T-cell (primary cell): ENCODE measurements around the gene EP400. TPM values are rescaled to one million over a fixed set of nuclear protein-coding genes. Genes with fewer than 3 reads are reported as not detected.
"Not testable (repeated sequence)": the region's sequence is repeated elsewhere in the genome, so short reads cannot be mapped to it uniquely, and the experiment has no call there.

ENCODE experiments used
- ATAC-seq, 4 experiments: fragments of 200-7000 bp in 3 of 4; fragments of 150-1000 bp in 1 of 4; cut with Tn5 transposase; replicated peaks in 1 of 4; 1 replicate in 3 of 4; 2 replicates in 1 of 4; pipeline ENCODE4 v1.10.0; 2021; ENCODE audit warnings: moderate library complexity in 3 of 4, mild to moderate bottlenecking in 2 of 4, moderate number of reproducible peaks in 1 of 4
- CTCF ChIA-PET, 2 donors: fragments of 300-600 bp; sonication (Branson Sonifier 250); formaldehyde crosslinking; loops; one replicate each; lab custom pipeline; 2022; ENCODE audit warnings: antibody characterized with exemption in 2 of 2; lab: Charles Lee
- POLR2A ChIA-PET, 2 donors: fragments of 300-600 bp; sonication (Branson Sonifier 250); formaldehyde crosslinking; loops; one replicate each; lab custom pipeline; 2022; ENCODE audit warnings: antibody characterized with exemption in 2 of 2; lab: Charles Lee
- DNase-seq, 35 experiments: peaks; one replicate each; pipeline versions ENCODE4 v3.0.0 to v3.0.0-alpha.2; 2013 to 2023
- H3K27ac ChIP-seq: one replicate; pipeline ENCODE4 v1.5.1; 2013; ENCODE audit warnings: low read length
- H3K27me3 ChIP-seq, 2 experiments: replicated peaks in 1 of 2; 1 replicate in 1 of 2; 2 replicates in 1 of 2; pipeline versions ENCODE4 v1.6.1 to v1.7.0; 2013; ENCODE audit warnings: low read length in 1 of 2, mixed read lengths in 1 of 2; ENCODE audit not compliant: control insufficient read depth in 2 of 2, insufficient read depth in 2 of 2; ENCODE audit errors: extremely low read depth in 1 of 2
- H3K36me3 ChIP-seq, 2 donors: 1 replicate in 1 of 2; 2 replicates in 1 of 2; pipeline versions ENCODE4 v1.6.1 to v1.7.0; 2013; ENCODE audit warnings: low read length in 1 of 2; ENCODE audit not compliant: control insufficient read depth in 2 of 2, insufficient read depth in 1 of 2; ENCODE audit errors: extremely low read depth in 1 of 2
- H3K4me1 ChIP-seq, 2 experiments: 1 replicate in 1 of 2; 2 replicates in 1 of 2; pipeline versions ENCODE4 v1.6.1 to v1.7.0; 2013; ENCODE audit warnings: low read length in 2 of 2, mixed read lengths in 1 of 2; ENCODE audit not compliant: insufficient read depth in 2 of 2, control insufficient read depth in 1 of 2; ENCODE audit errors: extremely low read depth in 1 of 2
- H3K4me3 ChIP-seq, 2 donors: 1 replicate in 1 of 2; 2 replicates in 1 of 2; pipeline versions ENCODE4 v1.5.1 to v1.7.0; 2013; ENCODE audit warnings: mild to moderate bottlenecking in 2 of 2, low read length in 1 of 2, moderate library complexity in 1 of 2; ENCODE audit not compliant: control insufficient read depth in 1 of 2; ENCODE audit errors: extremely low read depth in 1 of 2
- H3K9me3 ChIP-seq: 2 replicates; pipeline ENCODE4 v1.7.0; 2013
- H3K27ac Mint-ChIP-seq, 2 donors: one replicate each; pipeline ENCODE4 v1.8.0; 2020 to 2021; ENCODE audit warnings: mild to moderate bottlenecking in 2 of 2, mixed read lengths in 2 of 2
- H3K27me3 Mint-ChIP-seq, 2 donors: one replicate each; pipeline ENCODE4 v1.8.0; 2021 to 2022; ENCODE audit warnings: mixed read lengths in 2 of 2
- H3K36me3 Mint-ChIP-seq: one replicate; pipeline ENCODE4 v1.8.0; 2021; ENCODE audit warnings: mixed read lengths
- H3K4me1 Mint-ChIP-seq, 3 donors: one replicate each; pipeline ENCODE4 v1.8.0; 2020 to 2022; ENCODE audit warnings: mixed read lengths in 3 of 3, mild to moderate bottlenecking in 1 of 3
- H3K4me3 Mint-ChIP-seq, 3 donors: one replicate each; pipeline ENCODE4 v1.8.0; 2020 to 2022; ENCODE audit warnings: mild to moderate bottlenecking in 3 of 3, mixed read lengths in 3 of 3, moderate library complexity in 3 of 3
- H3K9me3 Mint-ChIP-seq, 3 donors: one replicate each; pipeline ENCODE4 v1.8.0; 2020 to 2022; ENCODE audit warnings: mixed read lengths in 3 of 3
- WGBS: methylation state at CpG from one replicate; pipeline ENCODE4 v1.1.5; 2013; ENCODE audit warnings: missing lambda C conversion rate; ENCODE audit not compliant: insufficient coverage; 5-methylcytosine and 5-hydroxymethylcytosine counted together
- total RNA-seq, 35 experiments: library from RNA in 6 of 35; stranded (reverse) in 6 of 35; fragments of 120-200 nt in 1 of 35; gene quantifications; one replicate each; pipeline versions ENCODE4 v1.2.1 to v1.2.4 and lab custom pipeline; 2013 to 2026

The EP400 gene
- total RNA-seq, 5 donors from 2014 or later (not counting 1 experiment from before 2014, with no cell fraction given): 75.7 to 84.3 (median 79.2) TPM

DNA sequence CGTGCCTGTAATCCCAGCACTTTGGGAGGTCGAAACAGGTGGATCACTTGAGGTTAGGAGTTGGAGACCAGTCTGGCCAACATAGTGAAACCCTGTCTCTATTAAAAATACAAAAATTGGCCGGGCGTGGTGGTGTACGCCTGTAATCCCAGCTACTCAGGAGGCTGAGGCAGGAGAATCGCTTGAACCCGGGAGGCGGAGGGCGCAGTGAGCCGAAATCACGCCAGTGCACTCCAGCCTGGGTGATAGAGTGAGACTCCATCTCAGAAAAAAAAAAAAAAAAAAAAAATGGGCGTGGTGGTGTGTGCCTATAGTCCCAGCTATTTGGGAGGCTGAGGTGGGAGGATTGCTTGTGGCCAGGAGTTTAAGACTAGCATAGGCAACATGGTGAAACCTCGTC lies 4.7 kb downstream of the EP400 start:
- ATAC-seq, H3K27ac Mint-ChIP-seq, H3K4me3 ChIP-seq, H3K27ac ChIP-seq, H3K9me3 ChIP-seq, H3K9me3 Mint-ChIP-seq, H3K27me3 ChIP-seq, CTCF ChIA-PET, H3K27me3 Mint-ChIP-seq, H3K36me3 ChIP-seq, DNase-seq, H3K36me3 Mint-ChIP-seq, H3K4me3 Mint-ChIP-seq: not testable (repeated sequence)
- peaks cover 2 to 48% of the 10 kb centered on the region in 2 experiments for H3K4me1 ChIP-seq
- POLR2A ChIA-PET: interaction anchor here in 1 of 2 donors (0.6 kb wide), 1 partner anchor 44 kb away, joined by 3 read pairs; no protein-coding TSS in a partner anchor
- 100% methylated on average over 2 of the region's 13 CpGs for WGBS
- H3K4me1 Mint-ChIP-seq: peaks cover 54 to 67% (median 64%) of the 10 kb centered on the region in 3 donors

DNA sequence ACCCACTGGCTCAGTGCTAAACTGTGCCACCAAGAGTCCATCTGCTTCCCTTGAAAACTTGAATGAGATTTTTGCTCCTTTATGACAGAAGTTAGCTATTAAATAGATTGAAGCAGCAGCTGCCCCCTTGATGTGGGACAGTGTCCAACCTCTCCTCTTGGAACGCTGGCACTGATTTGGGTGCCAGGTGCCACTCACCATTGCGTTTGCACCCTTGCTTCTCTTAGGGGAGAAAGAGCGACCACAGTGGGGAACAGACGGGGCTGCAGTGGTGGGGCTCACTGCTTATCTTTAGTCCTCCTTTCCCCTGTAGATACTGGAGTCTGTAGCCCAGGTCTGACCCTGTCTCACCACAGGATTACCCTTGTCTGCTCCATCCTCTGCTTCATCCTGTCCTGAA lies 9.4 kb downstream of the EP400 start:
- POLR2A ChIA-PET: no interaction called here
- DNase-seq (no peak), ATAC-seq (no peak)
- 83% methylated on average over 2 of the region's 4 CpGs for WGBS
- H3K36me3 Mint-ChIP-seq: peaks cover 14% of the 10 kb centered on the region
- no peaks in the 10 kb centered on the region for H3K9me3 ChIP-seq
- peak overlapping the region; percentile 46 to 76 for H3K27ac Mint-ChIP-seq
- no peak overlapping the region for H3K4me3 ChIP-seq
- no peaks in the 10 kb centered on the region for H3K27me3 Mint-ChIP-seq
- peaks cover 6 to 33% of the 10 kb centered on the region in 2 experiments for H3K4me1 ChIP-seq
- CTCF ChIA-PET: interaction anchor here in 1 of 2 donors (0.6 kb wide), 1 partner anchor 72 kb away, joined by 4 read pairs; no protein-coding TSS in a partner anchor
- H3K27ac ChIP-seq: no peak overlapping the region
- H3K27me3 ChIP-seq: no peaks in the 10 kb centered on the region
- no peak overlapping the region for H3K4me3 Mint-ChIP-seq
- H3K36me3 ChIP-seq: peaks cover 0 to 10% of the 10 kb centered on the region in 2 donors
- peaks cover 70 to 76% (median 72%) of the 10 kb centered on the region in 3 donors for H3K4me1 Mint-ChIP-seq
- no peaks in the 10 kb centered on the region for H3K9me3 Mint-ChIP-seq

DNA sequence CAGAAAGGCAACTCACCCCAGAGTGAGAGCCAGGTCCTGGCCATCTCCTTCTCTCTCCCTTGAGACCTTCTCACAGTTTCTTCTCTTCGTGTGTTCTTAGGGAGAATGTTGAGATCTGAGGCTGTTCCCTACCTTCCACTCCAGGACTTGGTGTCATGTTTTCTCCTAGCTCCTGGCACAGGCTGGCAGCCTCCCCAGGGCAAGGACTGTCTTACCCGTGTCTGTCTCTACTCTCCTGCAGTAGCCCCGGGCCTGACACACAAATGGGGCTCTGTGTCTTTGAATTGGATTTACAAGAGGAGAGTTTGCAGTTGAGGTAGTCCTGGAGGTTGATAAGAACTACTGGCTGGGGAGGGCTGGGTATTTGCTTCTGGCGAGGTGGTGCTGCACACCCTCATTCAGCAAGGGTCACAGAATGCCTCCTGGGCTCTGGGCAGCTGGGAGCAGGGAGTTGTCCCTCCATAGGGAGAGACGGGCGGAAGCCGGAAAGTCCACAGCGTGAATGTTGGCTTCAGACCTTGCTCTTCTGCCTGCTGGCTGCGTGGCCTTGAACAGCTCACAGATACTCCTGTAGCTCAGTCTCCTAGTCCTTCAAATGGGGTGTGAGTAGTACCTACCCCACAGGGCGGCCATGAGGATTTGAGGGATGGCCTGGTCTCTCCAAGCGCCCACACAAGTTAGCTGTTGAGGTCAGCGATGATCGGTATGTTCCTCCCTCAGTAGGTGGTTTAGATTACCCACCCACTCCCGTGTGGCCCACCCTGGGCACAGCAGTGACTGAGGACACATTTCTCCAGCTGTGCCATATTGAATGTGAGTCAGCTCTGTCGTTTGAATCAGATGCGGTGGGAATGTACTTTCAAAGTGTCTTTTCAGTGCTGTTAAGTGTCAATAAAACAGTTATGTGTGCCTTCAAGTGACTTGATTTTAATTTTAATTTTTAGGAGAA lies 10.2 kb downstream of the EP400 start:
- Histone ChIP-seq H3K4me3 (no peak overlapping the region), H3K9me3 (no peaks in the 10 kb centered on the region), H3K27ac (no peak overlapping the region), H3K4me1 (peaks cover 6 to 33% of the 10 kb centered on the region in 2 experiments), H3K27me3 (no peaks in the 10 kb centered on the region), H3K36me3 (peaks cover 0 to 10% of the 10 kb centered on the region in 2 donors)
- DNase-seq: no peak
- Mint-ChIP-seq H3K9me3 (no peaks in the 10 kb centered on the region), H3K27me3 (no peaks in the 10 kb centered on the region), H3K4me3 (no peak overlapping the region), H3K36me3 (peaks cover 14% of the 10 kb centered on the region), H3K4me1 (peaks cover 71 to 79% (median 73%) of the 10 kb centered on the region in 3 donors), H3K27ac (peak overlapping the region; percentile 46 to 76)
- CTCF ChIA-PET: interaction anchor here in 1 of 2 donors (0.5 kb wide), 1 partner anchor 10 kb away, joined by 4 read pairs; the partner anchor contains the start of gene EP400
- POLR2A ChIA-PET: no interaction called here
- no peak for ATAC-seq
- WGBS: 67% methylated on average over 6 of the region's 16 CpGs

DNA sequence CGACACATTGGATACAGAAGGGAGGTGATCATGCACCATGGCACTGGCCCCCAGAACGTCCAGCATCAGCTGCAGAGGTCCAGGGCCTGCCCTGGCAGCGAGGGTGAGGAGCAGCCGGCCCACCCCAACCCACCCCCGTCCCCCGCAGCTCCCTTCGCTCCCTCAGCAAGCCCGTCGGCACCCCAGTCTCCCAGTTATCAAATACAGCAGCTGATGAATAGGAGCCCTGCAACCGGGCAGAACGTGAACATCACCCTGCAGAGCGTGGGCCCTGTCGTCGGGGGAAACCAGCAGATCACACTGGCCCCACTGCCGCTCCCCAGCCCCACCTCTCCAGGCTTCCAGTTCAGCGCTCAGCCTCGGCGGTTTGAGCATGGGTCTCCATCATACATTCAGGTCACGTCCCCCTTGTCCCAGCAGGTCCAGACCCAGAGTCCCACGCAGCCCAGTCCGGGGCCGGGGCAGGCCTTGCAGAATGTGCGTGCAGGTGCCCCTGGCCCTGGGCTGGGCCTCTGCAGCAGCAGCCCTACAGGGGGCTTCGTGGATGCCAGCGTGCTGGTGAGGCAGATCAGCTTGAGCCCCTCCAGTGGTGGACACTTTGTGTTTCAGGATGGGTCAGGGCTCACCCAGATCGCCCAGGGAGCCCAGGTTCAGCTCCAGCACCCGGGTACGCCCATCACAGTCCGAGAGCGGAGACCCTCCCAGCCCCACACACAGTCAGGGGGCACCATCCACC lies 11.0 kb downstream of the EP400 start:
- Mint-ChIP-seq H3K36me3 (peaks cover 18% of the 10 kb centered on the region), H3K4me1 (peaks cover 73 to 80% (median 77%) of the 10 kb centered on the region in 3 donors), H3K27ac (peak overlapping the region in 1 of 2 donors; percentile 28)
- ATAC-seq, H3K9me3 ChIP-seq, H3K9me3 Mint-ChIP-seq, DNase-seq, H3K27ac ChIP-seq, CTCF ChIA-PET, H3K27me3 Mint-ChIP-seq, H3K27me3 ChIP-seq, H3K4me3 Mint-ChIP-seq, H3K4me3 ChIP-seq, POLR2A ChIA-PET: not testable (repeated sequence)
- H3K36me3 ChIP-seq: peaks cover 0 to 10% of the 10 kb centered on the region in 2 donors
- 89% methylated on average over 5 of the region's 30 CpGs for WGBS
- peaks cover 6 to 33% of the 10 kb centered on the region in 2 experiments for H3K4me1 ChIP-seq

GRCh38 chr12:131961328-131961727 lies 11.6 kb downstream of the EP400 start:
- Histone ChIP-seq H3K36me3 (peaks cover 0 to 10% of the 10 kb centered on the region in 2 donors), H3K4me1 (peaks cover 6 to 30% of the 10 kb centered on the region in 2 experiments)
- H3K36me3 Mint-ChIP-seq: peaks cover 15% of the 10 kb centered on the region
- H3K27me3 Mint-ChIP-seq, H3K27me3 ChIP-seq, H3K4me3 ChIP-seq, DNase-seq, H3K9me3 Mint-ChIP-seq, POLR2A ChIA-PET, CTCF ChIA-PET, H3K27ac Mint-ChIP-seq, H3K27ac ChIP-seq, H3K9me3 ChIP-seq, H3K4me3 Mint-ChIP-seq, ATAC-seq: not testable (repeated sequence)
- H3K4me1 Mint-ChIP-seq: peaks cover 67 to 75% (median 72%) of the 10 kb centered on the region in 3 donors
- WGBS: no CpG with 5 or more reads among the region's 20 CpGs

DNA sequence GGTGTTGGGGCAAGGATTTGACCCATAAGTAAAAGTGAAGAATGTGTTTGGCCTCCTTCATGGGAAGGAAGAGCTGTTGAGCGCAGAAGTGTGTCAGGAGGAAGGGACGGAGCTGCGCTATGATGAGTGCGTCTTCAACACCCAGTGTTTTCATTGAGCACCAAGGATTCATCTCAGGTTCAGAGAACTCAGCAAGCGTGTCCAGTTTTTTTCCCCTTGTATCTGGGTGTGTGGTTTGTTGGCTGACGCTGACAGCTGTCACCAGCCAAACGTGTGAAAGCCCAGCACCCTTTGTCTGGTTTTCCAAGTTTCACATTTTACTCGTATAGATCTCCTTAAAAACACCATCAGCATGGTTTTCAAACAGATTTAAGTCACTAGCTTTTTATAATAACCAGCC lies 12.3 kb downstream of the EP400 start:
- Mint-ChIP-seq H3K4me1 (peaks cover 61 to 68% (median 64%) of the 10 kb centered on the region in 3 donors), H3K9me3 (no peaks in the 10 kb centered on the region), H3K4me3 (no peak overlapping the region), H3K27ac (peak overlapping the region in 1 of 2 donors; percentile 74), H3K27me3 (no peaks in the 10 kb centered on the region), H3K36me3 (peaks cover 15% of the 10 kb centered on the region)
- H3K4me3 ChIP-seq: no peak overlapping the region
- ChIA-PET POLR2A (no interaction called here), CTCF (interaction anchor here in 1 of 2 donors (0.6 kb wide), 1 partner anchor 33 kb away, joined by 3 read pairs; no protein-coding TSS in a partner anchor)
- peaks cover 6 to 31% of the 10 kb centered on the region in 2 experiments for H3K4me1 ChIP-seq
- DNase-seq (no peak), ATAC-seq (no peak)
- no peak overlapping the region for H3K27ac ChIP-seq
- H3K9me3 ChIP-seq: no peaks in the 10 kb centered on the region
- H3K36me3 ChIP-seq: peaks cover 0 to 10% of the 10 kb centered on the region in 2 donors
- H3K27me3 ChIP-seq: no peaks in the 10 kb centered on the region
- WGBS: 97% methylated on average over 4 of the region's 8 CpGs
